Measurements from ENCODE around the gene CUL4A. TPM values are rescaled to one million over a fixed set of nuclear protein-coding genes. Genes with fewer than 3 reads are reported as not detected.

CUL4A gene
- total and polyA plus RNA-seq, 2 experiments from 2014 or later, result 67.5 to 195 TPM

DNA sequence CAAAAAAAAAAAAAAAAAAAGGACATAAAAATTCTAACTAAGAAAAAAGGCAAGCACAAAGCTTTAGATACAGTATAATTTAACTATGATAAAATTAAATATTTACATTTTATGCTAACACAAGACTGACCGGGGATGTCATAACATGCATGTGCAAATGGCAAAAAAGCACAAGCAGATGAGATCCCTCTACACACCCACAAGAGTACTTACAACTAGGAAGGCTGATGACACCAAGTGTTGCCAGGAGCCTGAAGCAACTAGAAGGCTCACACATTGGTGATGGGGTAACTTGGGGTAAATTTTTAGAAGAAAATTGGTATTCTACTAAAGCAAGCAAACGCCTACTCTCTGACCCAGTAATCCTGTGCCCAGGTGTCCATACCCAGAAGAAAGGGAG lies 7.6 kb upstream of the CUL4A start:
- Mint-ChIP-seq H3K9me3 (no peaks in the 10 kb centered on the region), H3K36me3 (ENCODE audit: low read depth) (peaks cover 48% of the 10 kb centered on the region), H3K27me3 (ENCODE audit: insufficient read depth, low read depth, poor library complexity) (peaks cover 2% of the 10 kb centered on the region), H3K4me3 (no peak overlapping the region), H3K27ac (no peak overlapping the region), H3K4me1 (peaks cover 17% of the 10 kb centered on the region)
- no peaks in the 10 kb centered on the region for H3K9me2 ChIP-seq (ENCODE audit: insufficient read depth)
- H3K36me3 ChIP-seq (ENCODE audit: insufficient read depth), result peaks cover 20% of the 10 kb centered on the region
- H3K4me3 ChIP-seq, result no peak overlapping the region
- H3F3A ChIP-seq (replicated peaks; ENCODE audit: low read depth), result no peaks in the 10 kb centered on the region
- no peak for DNase-seq (ENCODE audit: low spot score)
- H2AFZ ChIP-seq, result no peak overlapping the region
- H3K4me1 ChIP-seq (ENCODE audit: insufficient read depth), result peaks cover 13% of the 10 kb centered on the region
- ATAC-seq, result no peak
- peaks cover 55% of the 10 kb centered on the region for H4K20me1 ChIP-seq (replicated peaks; ENCODE audit: insufficient read depth)
- peaks cover 88% of the 10 kb centered on the region for H3K79me2 ChIP-seq (replicated peaks; ENCODE audit: insufficient read depth)
- H3K27me3 ChIP-seq (ENCODE audit: insufficient read depth), result no peaks in the 10 kb centered on the region
- no peak overlapping the region for H3K4me2 ChIP-seq
- TF ChIP-seq, protein P1, sequence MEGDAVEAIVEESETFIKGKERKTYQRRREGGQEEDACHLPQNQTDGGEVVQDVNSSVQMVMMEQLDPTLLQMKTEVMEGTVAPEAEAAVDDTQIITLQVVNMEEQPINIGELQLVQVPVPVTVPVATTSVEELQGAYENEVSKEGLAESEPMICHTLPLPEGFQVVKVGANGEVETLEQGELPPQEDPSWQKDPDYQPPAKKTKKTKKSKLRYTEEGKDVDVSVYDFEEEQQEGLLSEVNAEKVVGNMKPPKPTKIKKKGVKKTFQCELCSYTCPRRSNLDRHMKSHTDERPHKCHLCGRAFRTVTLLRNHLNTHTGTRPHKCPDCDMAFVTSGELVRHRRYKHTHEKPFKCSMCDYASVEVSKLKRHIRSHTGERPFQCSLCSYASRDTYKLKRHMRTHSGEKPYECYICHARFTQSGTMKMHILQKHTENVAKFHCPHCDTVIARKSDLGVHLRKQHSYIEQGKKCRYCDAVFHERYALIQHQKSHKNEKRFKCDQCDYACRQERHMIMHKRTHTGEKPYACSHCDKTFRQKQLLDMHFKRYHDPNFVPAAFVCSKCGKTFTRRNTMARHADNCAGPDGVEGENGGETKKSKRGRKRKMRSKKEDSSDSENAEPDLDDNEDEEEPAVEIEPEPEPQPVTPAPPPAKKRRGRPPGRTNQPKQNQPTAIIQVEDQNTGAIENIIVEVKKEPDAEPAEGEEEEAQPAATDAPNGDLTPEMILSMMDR (conservative IDR thresholded peaks at IDR 0.05; ENCODE audit: low read depth in 2 of 2), result no peak
- no peak for TF ChIP-seq NANOG (IDR thresholded peaks at IDR 0.05; ENCODE audit: borderline replicate concordance)
- no peak for TF ChIP-seq ZNF331 (CRISPR knock-in tag; IDR thresholded peaks at IDR 0.05; ENCODE audit: low read depth)
- no peak for TF ChIP-seq POLR2AphosphoS5 (IDR thresholded peaks at IDR 0.05; ENCODE audit: low read depth)
- TF ChIP-seq, protein P2, sequence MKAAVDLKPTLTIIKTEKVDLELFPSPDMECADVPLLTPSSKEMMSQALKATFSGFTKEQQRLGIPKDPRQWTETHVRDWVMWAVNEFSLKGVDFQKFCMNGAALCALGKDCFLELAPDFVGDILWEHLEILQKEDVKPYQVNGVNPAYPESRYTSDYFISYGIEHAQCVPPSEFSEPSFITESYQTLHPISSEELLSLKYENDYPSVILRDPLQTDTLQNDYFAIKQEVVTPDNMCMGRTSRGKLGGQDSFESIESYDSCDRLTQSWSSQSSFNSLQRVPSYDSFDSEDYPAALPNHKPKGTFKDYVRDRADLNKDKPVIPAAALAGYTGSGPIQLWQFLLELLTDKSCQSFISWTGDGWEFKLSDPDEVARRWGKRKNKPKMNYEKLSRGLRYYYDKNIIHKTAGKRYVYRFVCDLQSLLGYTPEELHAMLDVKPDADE (IDR thresholded peaks at IDR 0.05), result no peak
- TF ChIP-seq CREB1 (CRISPR knock-in tag; IDR thresholded peaks at IDR 0.05; ENCODE audit: low read depth), result no peak
- TF ChIP-seq, protein P3, sequence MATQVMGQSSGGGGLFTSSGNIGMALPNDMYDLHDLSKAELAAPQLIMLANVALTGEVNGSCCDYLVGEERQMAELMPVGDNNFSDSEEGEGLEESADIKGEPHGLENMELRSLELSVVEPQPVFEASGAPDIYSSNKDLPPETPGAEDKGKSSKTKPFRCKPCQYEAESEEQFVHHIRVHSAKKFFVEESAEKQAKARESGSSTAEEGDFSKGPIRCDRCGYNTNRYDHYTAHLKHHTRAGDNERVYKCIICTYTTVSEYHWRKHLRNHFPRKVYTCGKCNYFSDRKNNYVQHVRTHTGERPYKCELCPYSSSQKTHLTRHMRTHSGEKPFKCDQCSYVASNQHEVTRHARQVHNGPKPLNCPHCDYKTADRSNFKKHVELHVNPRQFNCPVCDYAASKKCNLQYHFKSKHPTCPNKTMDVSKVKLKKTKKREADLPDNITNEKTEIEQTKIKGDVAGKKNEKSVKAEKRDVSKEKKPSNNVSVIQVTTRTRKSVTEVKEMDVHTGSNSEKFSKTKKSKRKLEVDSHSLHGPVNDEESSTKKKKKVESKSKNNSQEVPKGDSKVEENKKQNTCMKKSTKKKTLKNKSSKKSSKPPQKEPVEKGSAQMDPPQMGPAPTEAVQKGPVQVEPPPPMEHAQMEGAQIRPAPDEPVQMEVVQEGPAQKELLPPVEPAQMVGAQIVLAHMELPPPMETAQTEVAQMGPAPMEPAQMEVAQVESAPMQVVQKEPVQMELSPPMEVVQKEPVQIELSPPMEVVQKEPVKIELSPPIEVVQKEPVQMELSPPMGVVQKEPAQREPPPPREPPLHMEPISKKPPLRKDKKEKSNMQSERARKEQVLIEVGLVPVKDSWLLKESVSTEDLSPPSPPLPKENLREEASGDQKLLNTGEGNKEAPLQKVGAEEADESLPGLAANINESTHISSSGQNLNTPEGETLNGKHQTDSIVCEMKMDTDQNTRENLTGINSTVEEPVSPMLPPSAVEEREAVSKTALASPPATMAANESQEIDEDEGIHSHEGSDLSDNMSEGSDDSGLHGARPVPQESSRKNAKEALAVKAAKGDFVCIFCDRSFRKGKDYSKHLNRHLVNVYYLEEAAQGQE (IDR thresholded peaks at IDR 0.05; ENCODE audit: unreplicated experiment), result no peak
- TF ChIP-seq EZH2 (IDR thresholded peaks at IDR 0.05; ENCODE audit: low read depth, unreplicated experiment), result no peak
- TF ChIP-seq EZH2phosphoT487 (IDR thresholded peaks at IDR 0.05; ENCODE audit: unreplicated experiment), result no peak
- TF ChIP-seq JUNB (IDR thresholded peaks at IDR 0.05; ENCODE audit: unreplicated experiment), result no peak
- no peak for TF ChIP-seq ZNF114 (CRISPR knock-in tag; IDR thresholded peaks at IDR 0.05)
- TF ChIP-seq, protein P4, sequence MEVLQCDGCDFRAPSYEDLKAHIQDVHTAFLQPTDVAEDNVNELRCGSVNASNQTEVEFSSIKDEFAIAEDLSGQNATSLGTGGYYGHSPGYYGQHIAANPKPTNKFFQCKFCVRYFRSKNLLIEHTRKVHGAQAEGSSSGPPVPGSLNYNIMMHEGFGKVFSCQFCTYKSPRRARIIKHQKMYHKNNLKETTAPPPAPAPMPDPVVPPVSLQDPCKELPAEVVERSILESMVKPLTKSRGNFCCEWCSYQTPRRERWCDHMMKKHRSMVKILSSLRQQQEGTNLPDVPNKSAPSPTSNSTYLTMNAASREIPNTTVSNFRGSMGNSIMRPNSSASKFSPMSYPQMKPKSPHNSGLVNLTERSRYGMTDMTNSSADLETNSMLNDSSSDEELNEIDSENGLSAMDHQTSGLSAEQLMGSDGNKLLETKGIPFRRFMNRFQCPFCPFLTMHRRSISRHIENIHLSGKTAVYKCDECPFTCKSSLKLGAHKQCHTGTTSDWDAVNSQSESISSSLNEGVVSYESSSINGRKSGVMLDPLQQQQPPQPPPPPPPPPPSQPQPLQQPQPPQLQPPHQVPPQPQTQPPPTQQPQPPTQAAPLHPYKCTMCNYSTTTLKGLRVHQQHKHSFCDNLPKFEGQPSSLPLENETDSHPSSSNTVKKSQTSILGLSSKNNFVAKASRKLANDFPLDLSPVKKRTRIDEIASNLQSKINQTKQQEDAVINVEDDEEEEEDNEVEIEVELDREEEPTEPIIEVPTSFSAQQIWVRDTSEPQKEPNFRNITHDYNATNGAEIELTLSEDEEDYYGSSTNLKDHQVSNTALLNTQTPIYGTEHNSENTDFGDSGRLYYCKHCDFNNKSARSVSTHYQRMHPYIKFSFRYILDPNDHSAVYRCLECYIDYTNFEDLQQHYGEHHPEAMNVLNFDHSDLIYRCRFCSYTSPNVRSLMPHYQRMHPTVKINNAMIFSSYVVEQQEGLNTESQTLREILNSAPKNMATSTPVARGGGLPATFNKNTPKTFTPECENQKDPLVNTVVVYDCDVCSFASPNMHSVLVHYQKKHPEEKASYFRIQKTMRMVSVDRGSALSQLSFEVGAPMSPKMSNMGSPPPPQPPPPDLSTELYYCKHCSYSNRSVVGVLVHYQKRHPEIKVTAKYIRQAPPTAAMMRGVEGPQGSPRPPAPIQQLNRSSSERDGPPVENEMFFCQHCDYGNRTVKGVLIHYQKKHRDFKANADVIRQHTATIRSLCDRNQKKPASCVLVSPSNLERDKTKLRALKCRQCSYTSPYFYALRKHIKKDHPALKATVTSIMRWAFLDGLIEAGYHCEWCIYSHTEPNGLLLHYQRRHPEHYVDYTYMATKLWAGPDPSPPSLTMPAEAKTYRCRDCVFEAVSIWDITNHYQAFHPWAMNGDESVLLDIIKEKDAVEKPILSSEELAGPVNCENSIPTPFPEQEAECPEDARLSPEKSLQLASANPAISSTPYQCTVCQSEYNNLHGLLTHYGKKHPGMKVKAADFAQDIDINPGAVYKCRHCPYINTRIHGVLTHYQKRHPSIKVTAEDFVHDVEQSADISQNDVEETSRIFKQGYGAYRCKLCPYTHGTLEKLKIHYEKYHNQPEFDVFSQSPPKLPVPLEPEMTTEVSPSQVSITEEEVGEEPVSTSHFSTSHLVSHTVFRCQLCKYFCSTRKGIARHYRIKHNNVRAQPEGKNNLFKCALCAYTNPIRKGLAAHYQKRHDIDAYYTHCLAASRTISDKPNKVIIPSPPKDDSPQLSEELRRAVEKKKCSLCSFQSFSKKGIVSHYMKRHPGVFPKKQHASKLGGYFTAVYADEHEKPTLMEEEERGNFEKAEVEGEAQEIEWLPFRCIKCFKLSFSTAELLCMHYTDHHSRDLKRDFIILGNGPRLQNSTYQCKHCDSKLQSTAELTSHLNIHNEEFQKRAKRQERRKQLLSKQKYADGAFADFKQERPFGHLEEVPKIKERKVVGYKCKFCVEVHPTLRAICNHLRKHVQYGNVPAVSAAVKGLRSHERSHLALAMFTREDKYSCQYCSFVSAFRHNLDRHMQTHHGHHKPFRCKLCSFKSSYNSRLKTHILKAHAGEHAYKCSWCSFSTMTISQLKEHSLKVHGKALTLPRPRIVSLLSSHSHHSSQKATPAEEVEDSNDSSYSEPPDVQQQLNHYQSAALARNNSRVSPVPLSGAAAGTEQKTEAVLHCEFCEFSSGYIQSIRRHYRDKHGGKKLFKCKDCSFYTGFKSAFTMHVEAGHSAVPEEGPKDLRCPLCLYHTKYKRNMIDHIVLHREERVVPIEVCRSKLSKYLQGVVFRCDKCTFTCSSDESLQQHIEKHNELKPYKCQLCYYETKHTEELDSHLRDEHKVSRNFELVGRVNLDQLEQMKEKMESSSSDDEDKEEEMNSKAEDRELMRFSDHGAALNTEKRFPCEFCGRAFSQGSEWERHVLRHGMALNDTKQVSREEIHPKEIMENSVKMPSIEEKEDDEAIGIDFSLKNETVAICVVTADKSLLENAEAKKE (CRISPR knock-in tag; IDR thresholded peaks at IDR 0.05), result no peak
- no peak for TF ChIP-seq STAT1 (IDR thresholded peaks at IDR 0.05; ENCODE audit: unreplicated experiment)
- H3K27ac ChIP-seq (ENCODE audit: low read depth), result no peak overlapping the region
